Calu3 (cell line): Measurements from ENCODE around the gene IYD. TPM values are rescaled to one million over a fixed set of nuclear protein-coding genes. Genes with fewer than 3 reads are reported as not detected.

Source experiments
- BruUV-seq: library from RNA; stranded (reverse); fragments of 400-500 nt; replicated peaks from 2 replicates; lab custom pipeline; 2021; lab: Mats Ljungman, UMichigan
- CTCF ChIA-PET: fragments of 300-600 bp; sonication (Branson Sonifier 250); formaldehyde crosslinking; loops from one replicate; lab custom pipeline; 2022; ENCODE audit warnings: antibody characterized with exemption; lab: Charles Lee
- DNase-seq: peaks from one replicate; pipeline ENCODE4 v3.0.0; 2022
- H3K27ac Mint-ChIP-seq: one replicate; pipeline ENCODE4 v1.8.0; 2022; ENCODE audit warnings: mixed read lengths; ENCODE audit not compliant: unreplicated experiment
- H3K27me3 Mint-ChIP-seq: one replicate; pipeline ENCODE4 v1.8.0; 2022; ENCODE audit warnings: mixed read lengths; ENCODE audit not compliant: unreplicated experiment
- H3K36me3 Mint-ChIP-seq: one replicate; pipeline ENCODE4 v1.8.0; 2022; ENCODE audit warnings: mild to moderate bottlenecking, moderate library complexity, mixed read lengths; ENCODE audit not compliant: insufficient read depth, unreplicated experiment
- H3K4me1 Mint-ChIP-seq: one replicate; pipeline ENCODE4 v1.8.0; 2022; ENCODE audit warnings: mild to moderate bottlenecking, low read depth, mixed read lengths; ENCODE audit not compliant: unreplicated experiment
- H3K4me3 Mint-ChIP-seq: one replicate; pipeline ENCODE4 v1.8.0; 2022; ENCODE audit warnings: mild to moderate bottlenecking, low read depth, moderate library complexity, mixed read lengths; ENCODE audit not compliant: unreplicated experiment
- H3K9me3 Mint-ChIP-seq: one replicate; pipeline ENCODE4 v1.8.0; 2022; ENCODE audit warnings: low read depth, mixed read lengths; ENCODE audit not compliant: unreplicated experiment
- intact Hi-C: fragments of 100-400 bp; cut with micrococcal nuclease; formaldehyde crosslinking; loops from one replicate; pipeline ENCODE4 v1.10.0; 2022; ENCODE audit not compliant: unreplicated experiment
- total RNA-seq: library from RNA; stranded (reverse); gene quantifications from 2 replicates; pipeline ENCODE4 v1.2.3, GENCODE V29; 2022
- TF ChIP-seq, protein P1 (sequence below): fragments of 200-600 bp; IDR thresholded peaks from one replicate; pipeline ENCODE4 v1.8.0; 2022; ENCODE audit warnings: antibody characterized with exemption; ENCODE audit not compliant: unreplicated experiment

The IYD gene
- total RNA-seq, 1 experiment from 2014 or later = 0.92 TPM

DNA sequence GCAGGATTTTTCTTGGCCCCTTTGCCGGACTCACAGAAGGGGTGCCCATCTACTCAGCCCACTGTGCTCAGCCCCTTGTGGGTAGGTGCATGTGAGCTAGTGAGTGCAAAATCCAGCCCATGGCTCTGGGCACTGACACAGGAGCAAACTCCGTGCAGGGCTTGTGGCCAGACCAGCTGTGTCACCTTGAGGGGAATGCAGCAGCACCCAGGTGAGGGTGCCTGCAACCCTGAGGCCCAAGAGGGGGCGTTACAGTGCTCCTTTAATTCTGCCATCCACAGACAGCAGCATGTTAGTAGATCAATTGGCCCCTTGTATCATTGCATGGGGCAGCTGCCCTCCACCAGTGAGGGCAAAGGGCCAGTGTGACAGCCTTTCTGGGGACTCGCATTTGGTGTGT, 12.9 kb upstream of the IYD start:
- H3K9me3 Mint-ChIP-seq = no peaks in the 10 kb centered on the region
- intact Hi-C loops = no loop called here
- H3K4me3 Mint-ChIP-seq = no peak overlapping the region
- TF ChIP-seq, protein P1, sequence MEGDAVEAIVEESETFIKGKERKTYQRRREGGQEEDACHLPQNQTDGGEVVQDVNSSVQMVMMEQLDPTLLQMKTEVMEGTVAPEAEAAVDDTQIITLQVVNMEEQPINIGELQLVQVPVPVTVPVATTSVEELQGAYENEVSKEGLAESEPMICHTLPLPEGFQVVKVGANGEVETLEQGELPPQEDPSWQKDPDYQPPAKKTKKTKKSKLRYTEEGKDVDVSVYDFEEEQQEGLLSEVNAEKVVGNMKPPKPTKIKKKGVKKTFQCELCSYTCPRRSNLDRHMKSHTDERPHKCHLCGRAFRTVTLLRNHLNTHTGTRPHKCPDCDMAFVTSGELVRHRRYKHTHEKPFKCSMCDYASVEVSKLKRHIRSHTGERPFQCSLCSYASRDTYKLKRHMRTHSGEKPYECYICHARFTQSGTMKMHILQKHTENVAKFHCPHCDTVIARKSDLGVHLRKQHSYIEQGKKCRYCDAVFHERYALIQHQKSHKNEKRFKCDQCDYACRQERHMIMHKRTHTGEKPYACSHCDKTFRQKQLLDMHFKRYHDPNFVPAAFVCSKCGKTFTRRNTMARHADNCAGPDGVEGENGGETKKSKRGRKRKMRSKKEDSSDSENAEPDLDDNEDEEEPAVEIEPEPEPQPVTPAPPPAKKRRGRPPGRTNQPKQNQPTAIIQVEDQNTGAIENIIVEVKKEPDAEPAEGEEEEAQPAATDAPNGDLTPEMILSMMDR = no peak
- no TSS peak for BruUV-seq
- CTCF ChIA-PET = no interaction called here
- no peak overlapping the region for H3K27ac Mint-ChIP-seq
- no peaks in the 10 kb centered on the region for H3K36me3 Mint-ChIP-seq
- peaks cover 17% of the 10 kb centered on the region for H3K4me1 Mint-ChIP-seq
- H3K27me3 Mint-ChIP-seq = no peaks in the 10 kb centered on the region
- DNase-seq = no peak

DNA sequence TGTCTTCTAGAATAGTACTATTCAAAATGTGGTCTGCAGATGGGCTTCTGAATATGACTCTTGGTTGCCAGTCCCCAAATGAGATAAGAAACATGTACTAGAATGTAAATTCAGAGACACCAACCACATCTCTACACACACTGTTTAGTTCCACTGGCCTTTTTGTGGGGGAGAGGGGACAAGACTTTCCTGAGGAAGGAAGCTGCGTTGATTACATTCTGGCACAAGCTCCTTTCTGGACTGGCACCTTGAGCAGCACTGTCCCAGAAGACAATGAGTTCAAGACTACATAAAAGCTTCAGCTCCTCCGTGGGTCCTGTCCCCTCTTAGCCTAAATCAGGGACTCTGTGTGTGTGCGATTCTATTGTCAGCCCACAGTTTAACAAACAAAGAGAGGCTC, 6.9 kb upstream of the IYD start:
- Mint-ChIP-seq H3K9me3 (no peaks in the 10 kb centered on the region), H3K27me3 (no peaks in the 10 kb centered on the region), H3K4me1 (no peaks in the 10 kb centered on the region), H3K36me3 (no peaks in the 10 kb centered on the region), H3K4me3 (no peak overlapping the region), H3K27ac (no peak overlapping the region)
- intact Hi-C loops = no loop called here
- TF ChIP-seq, protein P1 = no peak
- CTCF ChIA-PET = no interaction called here
- BruUV-seq = no TSS peak
- no peak for DNase-seq

- Mint-ChIP-seq H3K27ac (no peak overlapping the region), H3K4me3 (no peak overlapping the region), H3K9me3 (no peaks in the 10 kb centered on the region), H3K27me3 (no peaks in the 10 kb centered on the region), H3K4me1 (peaks cover 4% of the 10 kb centered on the region), H3K36me3 (no peaks in the 10 kb centered on the region)
- DNase-seq = no peak
- TF ChIP-seq, protein P1 = no peak
- CTCF ChIA-PET = no interaction called here
- intact Hi-C loops = no loop called here
- BruUV-seq = no TSS peak
These were observed 5.1 kb upstream of the IYD start for GRCh38 chr6:150363733-150364132.

GRCh38 chr6:150366118-150366778, 2.6 kb upstream of the IYD start:
- H3K27ac Mint-ChIP-seq = no peak overlapping the region
- peaks cover 9% of the 10 kb centered on the region for H3K4me1 Mint-ChIP-seq
- intact Hi-C loops = no loop called here
- H3K9me3 Mint-ChIP-seq = no peaks in the 10 kb centered on the region
- CTCF ChIA-PET = no interaction called here
- H3K36me3 Mint-ChIP-seq = peaks cover 4% of the 10 kb centered on the region
- H3K4me3 Mint-ChIP-seq = no peak overlapping the region
- H3K27me3 Mint-ChIP-seq = no peaks in the 10 kb centered on the region
- TF ChIP-seq, protein P1 = no peak
- BruUV-seq = no TSS peak
- no peak for DNase-seq
